GM23248 (cell line): ENCODE results near the gene TPCN2.

Experiments used
- EZH2 ChIP-seq: fragments of 200-600 bp; sonication (generic); IDR thresholded peaks from 2 replicates; pipeline ENCODE4 v1.6.1; 2018; ENCODE audit warnings: antibody characterized with exemption, mild to moderate bottlenecking; ENCODE audit not compliant: insufficient read depth, poor library complexity, severe bottlenecking
- EZH2phosphoT487 ChIP-seq: fragments of 200-600 bp; sonication (generic); IDR thresholded peaks from 2 replicates; pipeline ENCODE4 v1.6.1; 2018; ENCODE audit warnings: antibody characterized with exemption, moderate library complexity, mild to moderate bottlenecking, low read depth; ENCODE audit not compliant: insufficient read depth

DNA sequence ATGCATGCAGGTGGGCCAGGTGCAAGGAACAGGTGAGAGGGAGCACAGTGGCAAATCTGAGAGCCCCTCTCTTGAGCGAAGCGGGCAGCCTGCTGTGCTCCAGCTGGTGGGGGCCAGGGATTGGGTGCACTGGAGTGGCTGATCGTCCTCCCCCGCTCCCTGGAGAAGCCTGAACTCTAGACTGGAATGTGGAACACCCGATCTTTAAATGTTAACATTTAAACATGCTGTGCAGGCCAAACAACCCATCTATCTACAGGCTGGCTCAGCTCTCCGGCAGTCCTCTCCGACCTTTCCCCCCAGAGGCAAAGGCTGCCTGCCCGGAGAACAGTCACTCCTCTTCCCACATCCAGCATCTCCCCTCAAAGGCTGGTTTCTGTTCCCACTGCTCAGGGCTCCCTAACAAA lies 40.8 kb upstream of the TPCN2 start:
- TF ChIP-seq EZH2 (no peak), EZH2phosphoT487 (no peak)
